ENCODE results near the gene CACNB3.

DNA sequence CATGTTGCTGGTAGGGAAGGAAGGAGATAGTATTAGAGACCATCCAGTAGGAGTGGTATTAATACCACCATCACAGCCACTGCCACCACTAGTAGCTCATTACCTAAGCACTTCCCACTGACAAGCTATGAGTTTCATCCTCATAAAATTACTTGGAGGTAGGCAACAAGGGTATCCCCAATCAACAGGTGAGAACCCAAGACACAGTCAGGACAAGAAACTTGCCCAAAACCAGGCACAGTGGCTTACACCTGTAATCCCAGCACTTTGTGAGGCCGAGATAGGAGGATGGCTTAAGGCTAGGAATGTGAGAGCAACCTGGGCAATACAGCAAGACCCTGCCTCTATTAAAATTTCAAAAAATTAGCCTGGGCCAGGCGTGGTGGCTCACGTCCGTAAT, 34.9 kb upstream of the CACNB3 start:
- TF ChIP-seq, protein P1, sequence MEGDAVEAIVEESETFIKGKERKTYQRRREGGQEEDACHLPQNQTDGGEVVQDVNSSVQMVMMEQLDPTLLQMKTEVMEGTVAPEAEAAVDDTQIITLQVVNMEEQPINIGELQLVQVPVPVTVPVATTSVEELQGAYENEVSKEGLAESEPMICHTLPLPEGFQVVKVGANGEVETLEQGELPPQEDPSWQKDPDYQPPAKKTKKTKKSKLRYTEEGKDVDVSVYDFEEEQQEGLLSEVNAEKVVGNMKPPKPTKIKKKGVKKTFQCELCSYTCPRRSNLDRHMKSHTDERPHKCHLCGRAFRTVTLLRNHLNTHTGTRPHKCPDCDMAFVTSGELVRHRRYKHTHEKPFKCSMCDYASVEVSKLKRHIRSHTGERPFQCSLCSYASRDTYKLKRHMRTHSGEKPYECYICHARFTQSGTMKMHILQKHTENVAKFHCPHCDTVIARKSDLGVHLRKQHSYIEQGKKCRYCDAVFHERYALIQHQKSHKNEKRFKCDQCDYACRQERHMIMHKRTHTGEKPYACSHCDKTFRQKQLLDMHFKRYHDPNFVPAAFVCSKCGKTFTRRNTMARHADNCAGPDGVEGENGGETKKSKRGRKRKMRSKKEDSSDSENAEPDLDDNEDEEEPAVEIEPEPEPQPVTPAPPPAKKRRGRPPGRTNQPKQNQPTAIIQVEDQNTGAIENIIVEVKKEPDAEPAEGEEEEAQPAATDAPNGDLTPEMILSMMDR (IDR thresholded peaks at IDR 0.05) = no peak
- no peak for TF ChIP-seq EZH2phosphoT487 (IDR thresholded peaks at IDR 0.05)
- TF ChIP-seq EZH2 (IDR thresholded peaks at IDR 0.05) = no peak

All from neural progenitor cell (in vitro differentiated cells).